Adipose tissue (tissue), 3 donors: ENCODE measurements around the gene ZFHX3. TPM values are rescaled to one million over a fixed set of nuclear protein-coding genes. Genes with fewer than 3 reads are reported as not detected.

Experiments used
- H3K27ac ChIP-seq: one replicate; pipeline ENCODE4 v1.5.1; 2013; ENCODE audit warnings: low read depth, low read length
- WGBS, 3 donors: extraction: QIAGEN DNeasy Blood & Tissue Kit; methylation state at CpG; one replicate each; pipeline ENCODE4 v1.1.7; 2013; 5-methylcytosine and 5-hydroxymethylcytosine counted together
- polyA plus RNA-seq, 3 donors: library from polyadenylated mRNA; stranded (reverse); fragments of 200-250 nt; gene quantifications; one replicate each; pipeline ENCODE4 v1.2.3, GENCODE V29; 2013
- donor health status: healthy with polysubstance abuse.
- donor health status: Bipolar disorder and iron deficiency.
- donor health status: healthy.

The ZFHX3 gene
- polyA plus RNA-seq, 3 donors = 2.0 to 5.4 (median 2.5) TPM

- no peak overlapping the region for H3K27ac ChIP-seq
- WGBS, 3 donors = 84 to 86% (median 85%) methylated on average over 14 of the region's 14 CpGs
Observed at GRCh38 chr16:72860726-72861562, 187.0 kb downstream of the ZFHX3 start.

- WGBS, 3 donors = 92 to 97% (median 95%) methylated on average over 6 of the region's 6 CpGs
- no peak overlapping the region for H3K27ac ChIP-seq
Observed at GRCh38 chr16:72859581-72859980, 188.3 kb downstream of the ZFHX3 start.

GRCh38 chr16:72858665-72859493 lies 189.0 kb downstream of the ZFHX3 start:
- 74 to 76% (median 75%) methylated on average over 21 of the region's 21 CpGs for WGBS, 3 donors

GRCh38 chr16:72857834-72858664 lies 189.9 kb downstream of the ZFHX3 start:
- no peak overlapping the region for H3K27ac ChIP-seq
- WGBS, 3 donors = 78 to 87% (median 87%) methylated on average over 14 of the region's 14 CpGs

More at GRCh38 chr16:72858665-72859493, 189.0 kb downstream of the ZFHX3 start:
- H3K27ac ChIP-seq = no peak overlapping the region

- 87 to 98% (median 96%) methylated on average over 1 of the region's 1 CpG for WGBS, 3 donors
- H3K27ac ChIP-seq = no peak overlapping the region
Observed at GRCh38 chr16:72856797-72857196, 191.1 kb downstream of the ZFHX3 start.

- no peak overlapping the region for H3K27ac ChIP-seq
Observed at GRCh38 chr16:72854267-72854959, 193.5 kb downstream of the ZFHX3 start.

GRCh38 chr16:72853575-72854266 lies 194.2 kb downstream of the ZFHX3 start:
- H3K27ac ChIP-seq = no peak overlapping the region
- 54 to 89% (median 55%) methylated on average over 4 of the region's 4 CpGs for WGBS, 3 donors

More at GRCh38 chr16:72854267-72854959, 193.5 kb downstream of the ZFHX3 start:
- WGBS, 3 donors = 80 to 91% (median 81%) methylated on average over 11 of the region's 11 CpGs

- H3K27ac ChIP-seq = no peak overlapping the region
- 92 to 96% (median 95%) methylated on average over 1 of the region's 1 CpG for WGBS, 3 donors
Observed at GRCh38 chr16:72852421-72852820, 195.5 kb downstream of the ZFHX3 start.

- H3K27ac ChIP-seq = no peak overlapping the region
- 57 to 82% (median 62%) methylated on average over 6 of the region's 6 CpGs for WGBS, 3 donors
Observed at GRCh38 chr16:72850853-72851252, 197.1 kb downstream of the ZFHX3 start.

GRCh38 chr16:72850021-72850420 lies 197.9 kb downstream of the ZFHX3 start:
- WGBS, 3 donors = 89 to 95% (median 90%) methylated on average over 4 of the region's 4 CpGs
- H3K27ac ChIP-seq = no peak overlapping the region

- no peak overlapping the region for H3K27ac ChIP-seq
- WGBS, 3 donors = 26 to 37% (median 33%) methylated on average over 24 of the region's 24 CpGs
Observed at GRCh38 chr16:72848759-72849664, 198.9 kb downstream of the ZFHX3 start.

GRCh38 chr16:72848028-72848400 lies 199.9 kb downstream of the ZFHX3 start:
- 86 to 93% (median 91%) methylated on average over 9 of the region's 9 CpGs for WGBS, 3 donors
- no peak overlapping the region for H3K27ac ChIP-seq

GRCh38 chr16:72847187-72848027 lies 200.5 kb downstream of the ZFHX3 start:
- H3K27ac ChIP-seq = no peak overlapping the region
- WGBS, 3 donors = 69 to 75% (median 75%) methylated on average over 11 of the region's 11 CpGs

GRCh38 chr16:72846594-72846993 lies 201.3 kb downstream of the ZFHX3 start:
- WGBS, 3 donors = 75 to 95% (median 75%) methylated on average over 8 of the region's 8 CpGs
- no peak overlapping the region for H3K27ac ChIP-seq

- 96 to 97% (median 96%) methylated on average over 16 of the region's 16 CpGs for WGBS, 3 donors
- no peak overlapping the region for H3K27ac ChIP-seq
Observed at GRCh38 chr16:72845322-72846020, 202.5 kb downstream of the ZFHX3 start.
